ENCODE results near the gene EPHA8.

DNA sequence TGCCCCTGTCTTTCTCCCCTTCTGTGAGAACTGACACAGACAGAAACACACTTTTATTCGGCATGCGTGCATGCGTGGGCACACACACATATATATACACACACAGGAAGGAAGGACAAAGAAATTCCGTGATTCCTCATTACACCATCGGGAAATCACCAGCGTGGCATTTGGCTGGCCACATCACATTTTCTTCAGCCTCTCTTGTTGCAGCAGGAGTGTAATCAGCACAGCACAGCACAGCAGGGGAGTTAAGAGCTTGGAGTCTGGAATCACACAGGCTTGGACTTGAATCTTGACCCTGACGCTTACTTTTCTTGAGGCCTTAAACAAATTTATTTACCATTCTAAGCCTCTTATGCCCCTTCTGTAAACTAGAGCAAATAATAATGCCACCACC, 45.3 kb upstream of the EPHA8 start:
- TF ChIP-seq GATA2 (IDR thresholded peaks at IDR 0.05; ENCODE audit: low read depth, low read length) (no peak), GATA3 (IDR thresholded peaks at IDR 0.05; ENCODE audit: low read depth, low read length) (no peak)
